Cardiac muscle cell (in vitro differentiated cells and primary cell): Measurements from ENCODE around the gene ANXA3. TPM values are rescaled to one million over a fixed set of nuclear protein-coding genes. Genes with fewer than 3 reads are reported as not detected.

ENCODE experiments used
- DNase-seq, 2 donors: peaks; one replicate each; pipeline versions ENCODE4 v3.0.0 to v3.0.0-alpha.2; 2010 to 2017; ENCODE audit warnings: low read depth in 1 of 2, low spot score in 1 of 2
- H3K27ac ChIP-seq: fragments of 200-600 bp; sonication (generic); 2 replicates; pipeline ENCODE4 v1.5.1; 2016
- H3K27me3 ChIP-seq: fragments of 200-600 bp; sonication (generic); 2 replicates; pipeline ENCODE4 v1.6.0; 2016; ENCODE audit warnings: control low read depth
- H3K36me3 ChIP-seq: fragments of 200-600 bp; sonication (generic); 2 replicates; pipeline ENCODE4 v1.5.1; 2016; ENCODE audit warnings: control low read depth
- H3K4me1 ChIP-seq: fragments of 200-600 bp; sonication (generic); 2 replicates; pipeline ENCODE4 v1.8.1; 2017; ENCODE audit warnings: low read depth, mild to moderate bottlenecking, mixed run types
- H3K4me3 ChIP-seq: fragments of 200-600 bp; sonication (generic); 2 replicates; pipeline ENCODE4 v1.5.1; 2016; ENCODE audit warnings: mild to moderate bottlenecking
- H3K9me3 ChIP-seq: fragments of 200-600 bp; sonication (generic); 2 replicates; pipeline ENCODE4 v1.5.1; 2017; ENCODE audit warnings: low read depth, mild to moderate bottlenecking, control low read depth
- polyA plus RNA-seq: library from polyadenylated mRNA; unstranded; fragments of >200 nt; fragmentation: Nextera tagmentation; extraction: Ambion mirVana; gene quantifications from 2 replicates; pipeline ENCODE4 v1.2.1, GENCODE V29; 2016
- total RNA-seq: library from RNA; depleted of rRNA; stranded (reverse); fragments of >200 nt; gene quantifications from 2 replicates; pipeline ENCODE4 v1.2.3, GENCODE V29; 2016
- TF ChIP-seq, protein P1 (sequence below): IDR thresholded peaks from 2 replicates; pipeline ENCODE4 v1.5.1; 2012; ENCODE audit warnings: low read depth, mild to moderate bottlenecking, low read length

Gene ANXA3
- total and polyA plus RNA-seq, 2 experiments from 2014 or later, result 18.7 to 33.3 TPM

DNA sequence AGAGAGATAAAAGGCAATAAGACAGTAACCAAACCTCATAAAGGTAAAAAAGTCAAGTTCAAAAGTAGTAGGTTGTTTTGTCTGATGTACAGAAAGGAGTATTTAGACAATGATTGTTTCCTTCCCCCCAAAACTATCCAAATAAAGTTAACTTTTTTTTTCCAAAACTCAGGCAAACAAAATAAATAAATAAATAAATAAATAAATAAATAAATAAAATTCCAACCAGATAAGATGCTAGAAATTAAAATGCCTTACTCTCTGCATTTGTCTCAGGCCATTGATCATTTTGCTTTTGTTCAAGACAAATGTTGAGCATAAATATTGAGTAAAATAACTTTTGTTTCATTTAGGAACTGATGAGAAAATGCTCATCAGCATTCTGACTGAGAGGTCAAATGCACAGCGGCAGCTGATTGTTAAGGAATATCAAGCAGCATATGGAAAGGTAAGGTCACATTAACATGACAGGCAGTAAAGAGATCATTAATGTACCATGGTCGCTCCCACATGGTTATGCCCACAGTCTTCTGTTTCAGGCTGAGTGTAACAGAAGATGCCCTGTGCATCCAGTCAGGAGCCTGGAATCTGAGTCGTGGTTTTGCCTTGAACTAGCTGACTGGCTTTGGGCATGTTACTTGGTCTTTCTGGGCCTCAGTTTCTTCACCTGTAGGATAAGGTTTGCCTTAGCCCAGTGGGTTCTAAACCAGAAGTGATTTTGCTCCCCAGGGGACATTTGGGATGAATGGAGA is 27.3 kb downstream of the ANXA3 start:
- DNase-seq, result no peak
- Histone ChIP-seq H3K9me3 (no peaks in the 10 kb centered on the region), H3K4me1 (no peaks in the 10 kb centered on the region), H3K27me3 (no peaks in the 10 kb centered on the region), H3K4me3 (no peak overlapping the region), H3K27ac (no peak overlapping the region), H3K36me3 (no peaks in the 10 kb centered on the region)
- TF ChIP-seq, protein P1, sequence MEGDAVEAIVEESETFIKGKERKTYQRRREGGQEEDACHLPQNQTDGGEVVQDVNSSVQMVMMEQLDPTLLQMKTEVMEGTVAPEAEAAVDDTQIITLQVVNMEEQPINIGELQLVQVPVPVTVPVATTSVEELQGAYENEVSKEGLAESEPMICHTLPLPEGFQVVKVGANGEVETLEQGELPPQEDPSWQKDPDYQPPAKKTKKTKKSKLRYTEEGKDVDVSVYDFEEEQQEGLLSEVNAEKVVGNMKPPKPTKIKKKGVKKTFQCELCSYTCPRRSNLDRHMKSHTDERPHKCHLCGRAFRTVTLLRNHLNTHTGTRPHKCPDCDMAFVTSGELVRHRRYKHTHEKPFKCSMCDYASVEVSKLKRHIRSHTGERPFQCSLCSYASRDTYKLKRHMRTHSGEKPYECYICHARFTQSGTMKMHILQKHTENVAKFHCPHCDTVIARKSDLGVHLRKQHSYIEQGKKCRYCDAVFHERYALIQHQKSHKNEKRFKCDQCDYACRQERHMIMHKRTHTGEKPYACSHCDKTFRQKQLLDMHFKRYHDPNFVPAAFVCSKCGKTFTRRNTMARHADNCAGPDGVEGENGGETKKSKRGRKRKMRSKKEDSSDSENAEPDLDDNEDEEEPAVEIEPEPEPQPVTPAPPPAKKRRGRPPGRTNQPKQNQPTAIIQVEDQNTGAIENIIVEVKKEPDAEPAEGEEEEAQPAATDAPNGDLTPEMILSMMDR, result no peak

GRCh38 chr4:78581618-78582017 is 30.0 kb downstream of the ANXA3 start:
- Histone ChIP-seq H3K4me3 (no peak overlapping the region), H3K36me3 (no peaks in the 10 kb centered on the region), H3K4me1 (no peaks in the 10 kb centered on the region), H3K9me3 (no peaks in the 10 kb centered on the region), H3K27me3 (no peaks in the 10 kb centered on the region), H3K27ac (no peak overlapping the region)
- DNase-seq, result no peak
- TF ChIP-seq, protein P1, result no peak

- peak in 1 of 2 donors; percentile 40 for DNase-seq
- H3K27me3 ChIP-seq, result no peaks in the 10 kb centered on the region
- H3K4me3 ChIP-seq, result no peak overlapping the region
- no peaks in the 10 kb centered on the region for H3K9me3 ChIP-seq
- no peaks in the 10 kb centered on the region for H3K36me3 ChIP-seq
- no peaks in the 10 kb centered on the region for H3K4me1 ChIP-seq
- TF ChIP-seq, protein P1, result no peak
- H3K27ac ChIP-seq, result no peak overlapping the region
Measured at GRCh38 chr4:78584863-78585547, 33.4 kb downstream of the ANXA3 start.

DNA sequence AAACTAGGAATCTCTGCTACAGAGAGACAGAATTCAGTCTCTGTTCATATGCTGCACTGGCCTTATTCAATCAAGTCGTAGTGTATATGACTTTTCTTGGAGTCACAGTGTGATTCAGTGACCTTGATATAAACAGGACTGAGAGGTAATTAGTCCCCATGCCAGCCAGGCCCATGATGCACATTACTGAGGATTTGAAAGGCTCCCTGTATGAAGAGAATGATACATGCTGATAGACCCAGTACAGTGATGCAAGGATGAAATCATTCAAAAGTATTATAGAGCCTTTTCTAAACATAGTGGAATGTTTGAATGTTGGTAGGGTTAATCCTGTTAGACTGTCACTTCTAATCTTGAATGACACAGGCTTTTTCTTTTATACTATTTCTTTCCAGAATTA is 34.1 kb downstream of the ANXA3 start:
- Histone ChIP-seq H3K4me1 (no peaks in the 10 kb centered on the region), H3K27ac (no peak overlapping the region), H3K4me3 (no peak overlapping the region), H3K36me3 (no peaks in the 10 kb centered on the region), H3K9me3 (no peaks in the 10 kb centered on the region), H3K27me3 (no peaks in the 10 kb centered on the region)
- no peak for DNase-seq
- TF ChIP-seq, protein P1, result no peak

GRCh38 chr4:78588894-78589545 is 37.5 kb downstream of the ANXA3 start:
- no peaks in the 10 kb centered on the region for H3K36me3 ChIP-seq
- peak in 1 of 2 donors; percentile 73 for DNase-seq

More at GRCh38 chr4:78588894-78589545, 37.5 kb downstream of the ANXA3 start:
- Histone ChIP-seq H3K9me3 (no peaks in the 10 kb centered on the region), H3K4me1 (no peaks in the 10 kb centered on the region), H3K4me3 (no peak overlapping the region), H3K27me3 (no peaks in the 10 kb centered on the region), H3K27ac (no peak overlapping the region)
- TF ChIP-seq, protein P1, result no peak
